Activated naive CD4-positive, alpha-beta T cell treated with anti-CD3 and anti-CD28 coated beads, Interleukin-2, amount 50 U/mL, for 16 hours (primary cell): Measurements from ENCODE around the gene HOXB13.

Source experiments
- DNase-seq: peaks from one replicate; pipeline ENCODE4 v3.0.0-alpha.2; 2020

HOXB13 gene

DNA sequence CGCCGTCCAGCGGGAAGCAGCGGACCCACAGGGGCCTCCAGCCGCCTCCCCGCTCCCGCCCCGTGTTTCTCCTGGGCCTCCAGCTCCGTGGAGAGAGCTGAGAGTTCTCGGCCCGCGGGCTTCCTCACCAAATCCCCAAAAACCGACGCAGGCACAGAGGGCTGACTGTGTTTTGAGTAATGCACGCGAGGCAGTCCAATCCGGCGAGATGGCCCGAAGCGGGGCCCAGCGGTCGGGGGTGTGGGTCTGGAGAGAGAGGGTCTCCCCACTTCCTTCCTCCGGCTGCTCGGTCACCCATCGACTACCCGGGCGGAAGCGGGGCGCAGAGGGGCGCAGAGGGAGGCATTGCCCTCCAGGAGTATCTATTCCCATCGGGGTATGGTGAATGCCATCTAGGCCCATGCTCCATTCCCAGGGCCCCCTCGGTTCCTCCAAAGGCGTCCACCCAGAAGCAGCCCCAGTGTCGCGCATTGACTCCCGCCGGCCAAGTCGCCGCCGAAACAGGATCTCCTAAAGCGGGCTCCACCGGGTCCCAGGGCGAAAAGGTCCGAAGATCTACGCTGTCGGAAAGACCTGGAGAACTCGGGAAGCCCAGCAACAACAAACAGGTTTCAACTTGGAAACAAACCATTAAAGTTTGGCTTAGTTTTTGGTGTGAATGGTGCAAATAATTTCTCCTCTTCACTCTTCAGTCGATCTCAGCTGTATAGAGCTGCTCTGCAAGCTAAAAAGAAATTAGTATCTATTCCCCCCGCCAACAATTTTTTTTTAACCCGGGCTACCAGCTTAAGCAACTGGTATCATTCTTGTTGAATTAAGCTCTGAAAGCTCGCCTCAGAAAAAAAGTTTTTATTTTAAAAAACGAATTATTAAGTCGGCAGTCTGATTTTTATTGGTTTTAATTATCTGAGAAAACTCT, 19.2 kb upstream of the HOXB13 start:
- no peak for DNase-seq

DNA sequence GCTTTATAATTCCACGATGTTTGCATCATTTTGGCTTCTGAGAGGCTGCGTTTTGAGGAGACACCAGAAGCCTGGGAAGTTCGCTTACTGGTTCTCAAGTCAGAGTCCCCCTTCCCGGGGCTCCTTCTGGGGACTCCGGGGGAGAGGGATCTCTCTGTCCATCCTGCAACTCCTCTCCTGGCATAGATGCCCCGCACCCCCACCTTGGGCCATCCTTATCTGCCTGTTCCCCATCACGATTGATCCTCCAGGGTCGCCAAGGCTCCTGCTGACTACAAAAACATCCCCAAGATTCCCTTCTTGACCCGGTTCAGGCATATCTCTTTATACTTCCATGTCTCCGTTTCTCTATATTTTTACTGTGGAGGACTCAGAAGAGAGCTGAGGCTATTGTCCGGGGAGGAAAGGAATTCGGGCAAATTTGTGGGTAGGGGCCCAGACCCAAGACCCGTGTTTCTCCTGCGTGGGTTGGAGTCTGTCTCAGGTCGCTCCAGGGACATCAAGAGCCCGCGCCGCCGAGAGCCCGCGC, 18.4 kb upstream of the HOXB13 start:
- no peak for DNase-seq

- no peak for DNase-seq
Measured at GRCh38 chr17:48745381-48746275, 17.1 kb upstream of the HOXB13 start.

GRCh38 chr17:48740537-48740936, 12.0 kb upstream of the HOXB13 start:
- DNase-seq: no peak

DNA sequence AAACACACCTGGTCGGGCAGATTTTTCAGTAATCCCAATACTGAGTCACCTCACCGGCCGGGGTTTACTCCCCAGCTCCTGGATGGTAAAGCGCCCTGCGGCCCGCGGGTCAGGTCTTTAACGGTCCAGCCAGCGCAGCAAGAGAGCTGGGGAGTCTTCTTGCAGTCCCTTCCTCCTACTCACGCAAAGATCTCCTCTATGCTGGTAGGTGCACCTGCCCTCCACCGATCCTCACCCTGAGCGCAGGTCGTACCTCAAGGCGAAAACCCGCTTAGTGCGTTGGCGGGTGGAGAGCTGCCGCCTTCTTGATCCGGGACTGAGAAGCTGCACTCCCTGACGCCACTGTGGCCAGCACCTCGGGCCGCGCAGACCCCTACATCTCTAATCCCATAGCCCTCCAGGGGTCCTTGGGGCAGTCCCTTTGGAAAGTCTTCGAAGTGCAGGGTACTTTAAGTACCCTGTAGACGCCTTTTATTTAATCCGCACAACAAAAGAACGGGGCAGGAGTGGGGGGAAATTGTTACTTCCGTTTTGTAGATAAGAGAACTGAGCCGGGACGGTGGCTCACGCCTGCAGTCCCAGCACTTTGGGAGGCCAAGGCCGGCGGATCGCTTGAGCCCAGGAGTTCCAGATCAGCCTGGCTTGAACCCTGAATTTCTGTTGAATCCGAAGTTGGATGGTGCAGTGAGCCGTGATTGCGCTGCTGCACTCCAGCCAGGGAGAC, 10.4 kb upstream of the HOXB13 start:
- DNase-seq: no peak

DNA sequence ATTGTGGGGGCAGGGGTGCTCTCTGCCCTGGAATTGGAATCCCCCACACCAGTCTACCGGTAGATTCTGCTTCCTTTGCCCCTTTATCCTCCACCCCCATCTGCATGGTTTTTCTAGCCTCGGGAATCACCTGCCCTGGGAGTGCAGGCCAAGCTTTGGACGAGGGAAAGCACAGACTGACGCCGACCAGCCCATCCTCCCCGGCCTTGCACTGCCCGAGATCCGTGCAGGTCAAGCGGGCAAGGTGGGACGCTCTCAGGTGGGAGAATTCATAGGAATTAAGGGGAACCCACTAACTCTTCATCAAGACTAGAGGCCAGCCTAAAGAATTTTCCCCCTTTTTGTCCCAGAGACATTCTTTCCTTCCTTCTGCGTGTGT, 9.9 kb upstream of the HOXB13 start:
- no peak for DNase-seq

DNA sequence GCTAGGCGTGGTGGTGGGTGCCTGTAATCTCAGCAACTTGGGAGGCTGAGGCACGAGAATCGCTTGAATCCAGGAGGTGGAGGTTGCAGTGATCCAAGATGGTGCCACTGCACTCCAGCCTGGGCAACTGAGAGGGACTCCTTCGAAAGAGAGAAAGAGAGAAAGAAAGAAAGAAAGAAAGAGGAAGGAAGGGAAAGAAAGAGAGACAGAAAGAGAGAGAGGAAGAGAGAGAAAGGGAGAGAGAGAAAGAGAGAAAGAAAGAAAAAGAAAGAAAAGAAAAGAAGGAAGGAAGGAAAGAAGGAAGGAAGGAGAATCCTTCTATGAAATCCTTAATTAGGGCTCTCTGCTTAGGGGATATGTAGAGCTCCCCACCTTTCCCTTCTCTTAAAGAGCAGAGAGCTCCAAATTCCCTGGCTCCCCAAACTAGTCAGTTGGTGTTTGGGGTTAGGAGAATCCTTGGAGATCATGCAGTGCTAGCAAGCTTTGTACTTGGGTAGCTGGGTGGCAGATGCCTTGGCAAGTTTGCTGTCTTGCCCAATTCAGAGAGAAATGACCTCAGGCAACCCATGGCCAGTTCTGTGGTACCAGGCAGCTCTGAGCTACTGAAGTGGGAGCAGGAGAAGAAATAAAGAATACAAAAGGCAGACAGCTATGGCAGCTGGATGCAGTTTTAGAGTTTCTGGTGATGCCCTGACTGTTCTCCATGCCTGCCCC, 8.9 kb upstream of the HOXB13 start:
- DNase-seq: no peak

DNA sequence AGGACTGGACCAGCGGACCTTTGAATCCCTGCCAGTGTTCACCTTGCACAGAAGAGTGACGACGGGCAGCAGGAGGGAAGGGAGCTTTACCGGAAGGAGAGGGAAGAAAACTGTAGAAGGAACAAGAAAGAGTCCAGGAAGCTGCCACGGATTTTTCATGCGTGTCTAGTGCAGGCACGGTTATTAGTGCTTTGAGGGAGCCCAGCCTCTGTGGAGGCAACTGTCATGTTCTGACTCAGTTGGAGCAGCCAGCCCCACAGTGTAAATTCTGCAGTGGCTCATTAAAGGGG, 6.5 kb upstream of the HOXB13 start:
- DNase-seq: no peak

DNA sequence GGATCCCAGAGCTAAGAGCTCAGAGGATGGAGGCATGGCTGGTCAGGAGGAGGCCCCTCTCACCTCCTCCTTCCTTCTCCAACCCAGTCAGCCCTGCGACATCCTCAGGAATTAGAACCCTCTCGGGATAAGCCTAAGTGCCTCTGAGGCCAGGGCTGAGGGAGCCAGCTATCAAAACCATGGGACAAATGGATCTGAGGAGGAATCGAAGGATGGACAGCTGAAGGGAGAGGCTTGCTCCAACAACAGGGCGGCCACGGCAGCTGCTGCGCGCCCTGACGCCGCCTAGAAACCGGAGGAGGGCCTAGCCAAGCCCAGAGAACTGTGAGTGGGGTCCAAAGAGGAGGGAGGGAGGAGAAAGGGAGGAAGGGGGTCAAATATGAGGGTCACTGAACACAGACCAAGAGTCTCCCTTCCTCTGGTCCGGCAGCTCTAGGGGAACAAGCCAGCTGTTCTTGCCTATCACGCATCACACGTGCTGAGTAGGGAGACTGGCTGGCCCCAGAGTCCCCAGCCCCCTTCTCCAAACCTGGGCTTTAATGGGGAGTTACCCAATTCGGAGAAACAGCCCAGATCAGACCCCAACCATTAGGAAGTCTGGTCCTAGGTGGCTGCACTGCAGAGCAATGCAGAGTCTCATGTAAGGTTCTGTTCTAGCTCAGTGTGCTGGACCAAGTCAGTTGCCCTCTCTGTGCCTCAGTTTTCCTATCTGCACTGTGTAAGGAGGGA, 5.9 kb upstream of the HOXB13 start:
- DNase-seq: no peak

- no peak for DNase-seq
Measured at GRCh38 chr17:48733632-48734328, 5.2 kb upstream of the HOXB13 start.

GRCh38 chr17:48732688-48733629, 4.4 kb upstream of the HOXB13 start:
- DNase-seq: no peak

DNA sequence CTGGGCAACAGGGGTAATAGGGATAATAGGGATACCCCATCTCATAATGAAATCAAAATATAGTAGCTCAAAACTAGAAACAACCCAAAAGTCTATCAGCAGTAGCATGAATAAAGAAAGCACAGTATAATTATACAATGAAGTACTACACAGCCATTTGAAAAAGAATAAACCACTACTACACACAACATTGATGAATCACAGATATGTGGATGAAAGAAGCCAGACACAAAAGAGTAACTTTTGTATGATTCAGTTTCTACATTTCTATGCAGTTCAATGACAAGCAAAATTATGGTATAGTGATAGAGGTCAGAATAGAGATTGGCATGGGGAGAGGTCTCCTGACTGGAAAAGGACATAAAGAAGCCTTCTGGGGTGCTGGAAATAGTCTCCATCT, 2.8 kb upstream of the HOXB13 start:
- DNase-seq: no peak

- DNase-seq: no peak
Measured at GRCh38 chr17:48730240-48730550, 1.6 kb upstream of the HOXB13 start.

GRCh38 chr17:48729335-48730239, 1.0 kb upstream of the HOXB13 start:
- DNase-seq: no peak

DNA sequence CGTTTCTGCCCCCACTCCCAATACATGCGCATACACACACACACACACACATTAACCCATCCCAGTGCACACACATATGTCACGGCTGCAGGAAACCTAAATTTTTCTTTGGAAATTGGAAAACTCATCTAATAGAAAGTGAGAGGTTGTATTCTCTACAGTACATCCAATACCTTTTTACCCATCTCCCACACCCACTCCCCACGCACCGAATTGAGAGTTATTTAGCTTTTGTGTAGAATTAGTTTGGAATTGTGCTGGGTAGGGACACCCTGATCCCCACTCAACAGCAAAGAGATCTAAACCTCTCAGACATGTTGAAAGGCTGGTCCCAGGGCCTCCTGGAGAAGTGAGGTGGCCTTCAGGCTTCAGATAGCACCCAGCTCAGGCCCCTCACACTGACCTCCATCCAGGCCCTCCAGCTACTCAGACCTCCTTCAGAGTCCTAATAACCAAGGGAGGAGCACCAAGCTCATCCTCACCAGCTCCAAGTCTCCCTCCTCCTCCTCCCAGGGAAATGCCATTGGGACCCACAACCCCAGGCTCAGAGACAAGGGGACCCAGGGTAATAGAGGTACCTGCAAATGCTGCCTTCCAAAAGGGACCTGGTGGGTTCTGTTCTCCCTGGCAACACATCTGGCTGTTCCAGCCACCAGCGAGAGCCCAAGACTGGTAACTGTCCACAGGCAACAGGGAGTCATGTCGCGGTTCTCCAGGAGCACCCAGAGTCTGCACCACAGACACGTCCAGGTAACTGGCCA, 955 bp downstream of the HOXB13 start:
- no peak for DNase-seq

GRCh38 chr17:48726916-48727286, 1.6 kb downstream of the HOXB13 start:
- DNase-seq: no peak

GRCh38 chr17:48726114-48726915, 2.2 kb downstream of the HOXB13 start:
- no peak for DNase-seq
